NCI-H524 treated with DMSO at 0.1 percent for 48 hours (cell line): ENCODE data around the gene PIK3AP1.

ENCODE experiments used
- DNase-seq: peaks from one replicate; lab custom pipeline; 2025; lab: John Stamatoyannopoulos, UW

The PIK3AP1 gene

GRCh38 chr10:96609510-96609909 is 110.8 kb downstream of the PIK3AP1 start:
- DNase-seq = no peak

GRCh38 chr10:96608805-96609204 is 111.5 kb downstream of the PIK3AP1 start:
- DNase-seq = no peak

GRCh38 chr10:96608262-96608661 is 112.1 kb downstream of the PIK3AP1 start:
- DNase-seq = no peak

- DNase-seq = no peak
Observed at GRCh38 chr10:96606946-96607345, 113.4 kb downstream of the PIK3AP1 start.

- no peak for DNase-seq
Observed at GRCh38 chr10:96606216-96606615, 114.1 kb downstream of the PIK3AP1 start.

- no peak for DNase-seq
Observed at GRCh38 chr10:96600337-96600736, 120.0 kb downstream of the PIK3AP1 start.

GRCh38 chr10:96598846-96599245 is 121.5 kb downstream of the PIK3AP1 start:
- no peak for DNase-seq

- DNase-seq = no peak
Observed at GRCh38 chr10:96596422-96597407, 123.6 kb downstream of the PIK3AP1 start.

- DNase-seq = no peak
Observed at GRCh38 chr10:96595741-96596140, 124.6 kb downstream of the PIK3AP1 start.

GRCh38 chr10:96591946-96592345 is 128.4 kb downstream of the PIK3AP1 start:
- no peak for DNase-seq

GRCh38 chr10:96588616-96589419 is 131.5 kb downstream of the PIK3AP1 start:
- DNase-seq = no peak

- no peak for DNase-seq
Observed at GRCh38 chr10:96588060-96588554, 132.2 kb downstream of the PIK3AP1 start.

GRCh38 chr10:96587264-96588059 is 132.9 kb downstream of the PIK3AP1 start:
- DNase-seq = no peak

GRCh38 chr10:96586419-96587263 is 133.7 kb downstream of the PIK3AP1 start, which contains the start of gene TM9SF3:
Gene TM9SF3 (minus strand): TSS chr10:96587012. CDS start chr10:96586835, 177 bp downstream.
- DNase-seq = no peak

GRCh38 chr10:96585736-96586418 is 134.4 kb downstream of the PIK3AP1 start:
- no peak for DNase-seq

GRCh38 chr10:96584474-96584873 is 135.8 kb downstream of the PIK3AP1 start:
- no peak for DNase-seq

- no peak for DNase-seq
Observed at GRCh38 chr10:96584035-96584434, 136.3 kb downstream of the PIK3AP1 start.

- DNase-seq = no peak
Observed at GRCh38 chr10:96579133-96579532, 141.2 kb downstream of the PIK3AP1 start.

- DNase-seq = no peak
Observed at GRCh38 chr10:96578633-96579032, 141.7 kb downstream of the PIK3AP1 start.

GRCh38 chr10:96578022-96578421 is 142.3 kb downstream of the PIK3AP1 start:
- no peak for DNase-seq
